ENCODE results near the gene PRDM15.

- TF ChIP-seq CTCF (IDR thresholded peaks at IDR 0.05; ENCODE audit: low read depth, low read length, missing input control), result no peak
- TF ChIP-seq RAD21 (IDR thresholded peaks at IDR 0.05), result peak in 1 of 2 donors; percentile 29
- no peak for TF ChIP-seq REST (IDR thresholded peaks at IDR 0.05)
- TF ChIP-seq GABPA (IDR thresholded peaks at IDR 0.05 in 1 of 2, conservative IDR thresholded peaks at IDR 0.05 in 1 of 2), result peak in 1 of 2 donors; percentile 18
- TF ChIP-seq EGR1 (IDR thresholded peaks at IDR 0.05; ENCODE audit: low read depth in 2 of 2), result no peak
- TF ChIP-seq MAX (IDR thresholded peaks at IDR 0.05), result peak; percentile 32
- TF ChIP-seq YY1 (IDR thresholded peaks at IDR 0.05), result no peak
- TF ChIP-seq JUND (IDR thresholded peaks at IDR 0.05), result no peak
- no peak for TF ChIP-seq ATF3 (IDR thresholded peaks at IDR 0.05)
Measured at GRCh38 chr21:41764558-41765419, 114.4 kb downstream of the PRDM15 start.

Data from liver (tissue), 3 donors.